SIG-M5 treated with dmso at 0.1 percent for 504 hours (cell line): ENCODE results near the gene MAP7D2.

Experiments used
- DNase-seq: peaks from one replicate; lab custom pipeline; 2025; ENCODE audit not compliant: unreplicated experiment; lab: John Stamatoyannopoulos, UW

Gene MAP7D2

GRCh38 chrX:19981947-19982346 lies 134.8 kb downstream of the MAP7D2 start:
- DNase-seq = no peak

- no peak for DNase-seq
These were observed 140.9 kb downstream of the MAP7D2 start for GRCh38 chrX:19975845-19976244.

DNA sequence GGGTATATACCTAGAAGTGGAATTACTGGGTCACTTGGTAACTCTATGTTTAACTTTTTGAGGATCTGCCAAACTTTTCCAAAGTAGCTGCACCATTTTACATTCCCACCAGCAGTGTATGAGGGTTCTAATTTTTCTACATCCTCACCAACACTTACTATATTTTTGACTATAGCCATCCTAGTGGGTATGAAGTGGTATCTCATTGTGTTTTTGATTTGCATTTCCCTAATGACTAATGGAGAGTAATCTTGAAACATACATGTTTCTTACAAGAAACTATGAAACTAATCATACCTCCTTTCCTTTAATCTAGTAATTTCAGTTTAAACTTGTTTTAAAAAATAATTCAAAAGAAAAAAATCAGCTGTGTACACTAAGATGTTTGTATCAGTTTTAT lies 143.7 kb downstream of the MAP7D2 start:
- no peak for DNase-seq

DNA sequence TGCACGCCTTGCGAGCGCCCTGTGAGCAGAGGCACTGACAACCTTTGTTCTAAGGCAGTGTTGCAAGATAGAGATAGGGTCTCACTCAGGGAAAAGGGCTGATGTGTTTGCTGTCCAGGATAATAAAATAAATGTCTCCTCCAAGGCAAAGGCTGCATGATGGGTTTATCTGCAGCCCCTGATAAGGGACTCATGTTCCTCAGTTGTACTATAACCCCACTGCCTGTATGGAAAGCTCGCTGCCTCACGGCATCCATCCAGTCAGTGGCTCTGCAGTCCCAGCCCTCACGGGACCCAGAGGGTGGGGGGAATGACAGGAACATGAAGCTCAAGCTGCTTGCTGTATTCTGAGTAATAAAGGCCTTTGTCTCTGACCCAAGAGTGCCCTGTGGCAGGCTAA lies 148.4 kb downstream of the MAP7D2 start:
- DNase-seq = no peak

DNA sequence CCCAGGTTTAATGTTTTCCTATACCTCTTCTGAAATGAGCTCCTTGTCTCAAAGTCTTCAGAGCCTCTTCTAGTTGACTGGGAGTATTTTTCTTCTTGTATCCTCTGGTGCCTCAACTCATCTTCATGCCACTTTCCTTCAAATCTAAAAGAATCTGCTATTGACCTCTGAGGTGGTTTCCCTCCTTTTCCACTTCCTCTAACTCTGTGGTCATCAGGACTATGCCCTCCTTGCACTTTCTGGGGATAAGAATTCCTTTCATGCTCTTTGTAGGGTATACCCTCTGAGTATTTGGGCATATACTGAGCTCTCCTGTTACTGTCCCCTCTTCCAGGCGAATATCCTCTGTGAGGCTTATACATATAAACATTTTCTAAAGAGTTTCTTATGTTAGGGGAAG lies 150.7 kb downstream of the MAP7D2 start:
- no peak for DNase-seq

DNA sequence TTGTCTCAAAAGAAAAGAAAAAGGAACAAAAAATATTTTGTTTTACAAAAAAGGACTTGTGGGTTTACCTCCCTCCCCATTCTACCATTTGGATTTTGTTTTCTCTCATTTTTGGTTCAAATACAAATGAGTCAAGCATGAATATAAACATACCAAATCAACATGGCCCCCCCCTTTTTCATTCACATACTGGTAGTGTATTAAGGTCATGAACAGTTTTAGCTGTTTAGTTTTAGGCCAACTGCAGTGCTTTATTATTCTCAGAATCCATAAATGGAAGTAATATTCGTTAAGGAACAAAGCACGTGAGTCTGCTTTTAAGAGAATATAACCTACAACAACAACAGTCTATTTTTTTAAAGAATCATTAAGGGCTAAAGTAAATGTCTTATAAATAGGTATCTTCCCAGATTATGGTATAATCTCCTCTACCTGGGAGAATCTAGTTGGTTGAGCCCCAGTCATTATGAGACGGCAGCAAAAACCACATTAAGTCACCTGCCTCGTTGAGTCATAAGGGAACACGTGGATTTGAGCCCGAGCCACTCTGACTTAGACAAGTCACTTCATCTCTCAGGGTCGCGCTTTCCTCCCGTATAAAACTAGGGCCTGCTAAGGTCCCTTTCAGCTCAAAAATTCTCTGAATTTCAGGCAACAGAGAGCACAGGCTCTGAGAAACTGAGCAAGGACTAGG lies 152.5 kb downstream of the MAP7D2 start:
- no peak for DNase-seq

DNA sequence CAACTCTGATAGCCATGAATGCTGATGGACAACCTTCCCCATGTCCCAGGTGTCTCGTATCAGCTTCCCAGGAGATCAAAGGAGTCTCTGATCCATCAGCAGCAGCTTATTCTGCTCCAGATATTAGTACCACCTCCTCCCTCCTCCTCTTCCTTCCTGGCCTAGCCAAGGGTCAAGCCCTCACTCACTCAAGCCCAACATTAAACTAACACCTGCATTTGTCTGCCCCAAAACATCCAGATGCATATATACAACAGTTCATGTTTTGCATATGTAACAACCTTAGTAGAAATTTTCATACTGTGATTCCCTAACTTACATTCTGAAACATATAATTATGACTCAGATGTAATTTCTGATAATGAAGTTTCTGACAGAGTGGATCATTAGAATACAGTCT lies 155.8 kb downstream of the MAP7D2 start:
- DNase-seq = no peak

GRCh38 chrX:19958552-19959486 lies 157.9 kb downstream of the MAP7D2 start:
- DNase-seq = no peak

GRCh38 chrX:19956923-19957322 lies 159.8 kb downstream of the MAP7D2 start:
- no peak for DNase-seq
